Tibial nerve (tissue), 4 donors: ENCODE measurements around the gene KNTC1.

Experiments used
- CTCF ChIP-seq, 5 experiments: fragments of 200-600 bp in 3 of 5; fragments of 450-650 bp in 2 of 5; sonication (generic) in 3 of 5; IDR thresholded peaks; one replicate each; pipeline ENCODE4 v1.5.1; 2016 to 2019; ENCODE audit warnings: antibody characterized with exemption in 5 of 5, mild to moderate bottlenecking in 3 of 5, moderate library complexity in 2 of 5
- EP300 ChIP-seq, 2 donors: sonication (generic); formaldehyde crosslinking; IDR thresholded peaks; one replicate each; pipeline ENCODE4 v1.6.1; 2017; ENCODE audit warnings: antibody characterized with exemption in 2 of 2, mild to moderate bottlenecking in 1 of 2

- TF ChIP-seq CTCF (IDR thresholded peaks at IDR 0.05) (no peak), EP300 (IDR thresholded peaks at IDR 0.05) (no peak)
Measured at GRCh38 chr12:122480753-122481152, 46.3 kb upstream of the KNTC1 start.
